Stimulated activated CD8-positive, alpha-beta memory T cell treated with anti-CD3 and anti-CD28 coated beads, Interleukin-7, amount 100 ng/mL, for 24 hours (primary cell): ENCODE data around the gene MAP3K7.

Source experiments
- DNase-seq: peaks from one replicate; pipeline ENCODE4 v3.0.0-alpha.2; 2020; ENCODE audit warnings: low read depth

The MAP3K7 gene

GRCh38 chr6:90525421-90525820, 61.5 kb downstream of the MAP3K7 start:
- no peak for DNase-seq

GRCh38 chr6:90523779-90524310, 63.0 kb downstream of the MAP3K7 start:
- DNase-seq, result no peak

- no peak for DNase-seq
Measured at GRCh38 chr6:90521955-90522354, 64.9 kb downstream of the MAP3K7 start.

GRCh38 chr6:90516074-90516660, 70.7 kb downstream of the MAP3K7 start:
- no peak for DNase-seq

- DNase-seq, result no peak
Measured at GRCh38 chr6:90514496-90514895, 72.4 kb downstream of the MAP3K7 start.

- no peak for DNase-seq
Measured at GRCh38 chr6:90508753-90509152, 78.1 kb downstream of the MAP3K7 start.

GRCh38 chr6:90502866-90503407, 83.9 kb downstream of the MAP3K7 start:
- no peak for DNase-seq

GRCh38 chr6:90502381-90502780, 84.5 kb downstream of the MAP3K7 start:
- no peak for DNase-seq

GRCh38 chr6:90500458-90500857, 86.4 kb downstream of the MAP3K7 start:
- no peak for DNase-seq

GRCh38 chr6:90497411-90497810, 89.5 kb downstream of the MAP3K7 start:
- DNase-seq, result no peak

GRCh38 chr6:90496258-90497016, 90.4 kb downstream of the MAP3K7 start:
- DNase-seq, result no peak

- no peak for DNase-seq
Measured at GRCh38 chr6:90495216-90495817, 91.6 kb downstream of the MAP3K7 start.

- no peak for DNase-seq
Measured at GRCh38 chr6:90494067-90494780, 92.6 kb downstream of the MAP3K7 start.

- no peak for DNase-seq
Measured at GRCh38 chr6:90493332-90493731, 93.5 kb downstream of the MAP3K7 start.

GRCh38 chr6:90492798-90493197, 94.1 kb downstream of the MAP3K7 start:
- no peak for DNase-seq

- DNase-seq, result no peak
Measured at GRCh38 chr6:90492369-90492768, 94.5 kb downstream of the MAP3K7 start.

- DNase-seq, result no peak
Measured at GRCh38 chr6:90490030-90490716, 96.7 kb downstream of the MAP3K7 start.

GRCh38 chr6:90488816-90489215, 98.1 kb downstream of the MAP3K7 start:
- no peak for DNase-seq

- no peak for DNase-seq
Measured at GRCh38 chr6:90485635-90486277, 101.1 kb downstream of the MAP3K7 start.

GRCh38 chr6:90484903-90485302, 102.0 kb downstream of the MAP3K7 start:
- DNase-seq, result no peak

GRCh38 chr6:90484385-90484784, 102.5 kb downstream of the MAP3K7 start:
- no peak for DNase-seq
